LoVo (cell line): ENCODE data around the gene LSAMP.
"Not testable (repeated sequence)": the region's sequence is repeated elsewhere in the genome, so short reads cannot be mapped to it uniquely, and the experiment has no call there.

ENCODE experiments used
- DNase-seq: peaks from one replicate; pipeline ENCODE4 v3.0.0-alpha.2; 2016; ENCODE audit warnings: low spot score

Gene LSAMP

GRCh38 chr3:116238846-116239565 lies 206.3 kb downstream of the LSAMP start:
- no peak for DNase-seq

GRCh38 chr3:116233711-116234357 lies 211.5 kb downstream of the LSAMP start:
- DNase-seq, result no peak

GRCh38 chr3:116230431-116231020 lies 214.8 kb downstream of the LSAMP start:
- no peak for DNase-seq

GRCh38 chr3:116226266-116226665 lies 219.0 kb downstream of the LSAMP start:
- DNase-seq, result no peak

- no peak for DNase-seq
These were observed 228.5 kb downstream of the LSAMP start for GRCh38 chr3:116216761-116217160.

GRCh38 chr3:116211901-116212300 lies 233.4 kb downstream of the LSAMP start:
- no peak for DNase-seq

GRCh38 chr3:116208830-116209229 lies 236.5 kb downstream of the LSAMP start:
- DNase-seq, result not testable (repeated sequence)

- DNase-seq, result no peak
These were observed 244.2 kb downstream of the LSAMP start for GRCh38 chr3:116200956-116201690.

GRCh38 chr3:116199063-116199462 lies 246.2 kb downstream of the LSAMP start:
- no peak for DNase-seq

- DNase-seq, result no peak
These were observed 247.2 kb downstream of the LSAMP start for GRCh38 chr3:116198087-116198486.

- no peak for DNase-seq
These were observed 252.8 kb downstream of the LSAMP start for GRCh38 chr3:116192464-116192863.

GRCh38 chr3:116191409-116191808 lies 253.9 kb downstream of the LSAMP start:
- no peak for DNase-seq

- no peak for DNase-seq
These were observed 255.2 kb downstream of the LSAMP start for GRCh38 chr3:116190095-116190494.

- no peak for DNase-seq
These were observed 257.0 kb downstream of the LSAMP start for GRCh38 chr3:116188231-116188785.

- no peak for DNase-seq
These were observed 259.2 kb downstream of the LSAMP start for GRCh38 chr3:116186049-116186448.

GRCh38 chr3:116181159-116181558 lies 264.1 kb downstream of the LSAMP start:
- no peak for DNase-seq

- DNase-seq, result no peak
These were observed 266.2 kb downstream of the LSAMP start for GRCh38 chr3:116179091-116179490.

GRCh38 chr3:116176974-116177555 lies 268.2 kb downstream of the LSAMP start:
- no peak for DNase-seq

- no peak for DNase-seq
These were observed 279.2 kb downstream of the LSAMP start for GRCh38 chr3:116166121-116166520.

GRCh38 chr3:116165641-116166040 lies 279.6 kb downstream of the LSAMP start:
- DNase-seq, result no peak

- DNase-seq, result no peak
These were observed 280.2 kb downstream of the LSAMP start for GRCh38 chr3:116165135-116165534.

- DNase-seq, result no peak
These were observed 281.2 kb downstream of the LSAMP start for GRCh38 chr3:116164039-116164438.
